Cardiac muscle cell (in vitro differentiated cells and primary cell): Measurements from ENCODE around the gene LY6G6D. TPM values are rescaled to one million over a fixed set of nuclear protein-coding genes. Genes with fewer than 3 reads are reported as not detected.

Source experiments
- DNase-seq, 2 donors: peaks; one replicate each; pipeline versions ENCODE4 v3.0.0 to v3.0.0-alpha.2; 2010 to 2017; ENCODE audit warnings: low read depth in 1 of 2, low spot score in 1 of 2
- H3K27ac ChIP-seq: fragments of 200-600 bp; sonication (generic); 2 replicates; pipeline ENCODE4 v1.5.1; 2016
- H3K27me3 ChIP-seq: fragments of 200-600 bp; sonication (generic); 2 replicates; pipeline ENCODE4 v1.6.0; 2016; ENCODE audit warnings: control low read depth
- H3K36me3 ChIP-seq: fragments of 200-600 bp; sonication (generic); 2 replicates; pipeline ENCODE4 v1.5.1; 2016; ENCODE audit warnings: control low read depth
- H3K4me1 ChIP-seq: fragments of 200-600 bp; sonication (generic); 2 replicates; pipeline ENCODE4 v1.8.1; 2017; ENCODE audit warnings: low read depth, mild to moderate bottlenecking, mixed run types
- H3K4me3 ChIP-seq: fragments of 200-600 bp; sonication (generic); 2 replicates; pipeline ENCODE4 v1.5.1; 2016; ENCODE audit warnings: mild to moderate bottlenecking
- H3K9me3 ChIP-seq: fragments of 200-600 bp; sonication (generic); 2 replicates; pipeline ENCODE4 v1.5.1; 2017; ENCODE audit warnings: low read depth, mild to moderate bottlenecking, control low read depth
- CTCF ChIP-seq: IDR thresholded peaks from 2 replicates; pipeline ENCODE4 v1.5.1; 2012; ENCODE audit warnings: low read depth, mild to moderate bottlenecking, low read length
- polyA plus RNA-seq: library from polyadenylated mRNA; unstranded; fragments of >200 nt; fragmentation: Nextera tagmentation; extraction: Ambion mirVana; gene quantifications from 2 replicates; pipeline ENCODE4 v1.2.1, GENCODE V29; 2016
- total RNA-seq: library from RNA; depleted of rRNA; stranded (reverse); fragments of >200 nt; gene quantifications from 2 replicates; pipeline ENCODE4 v1.2.3, GENCODE V29; 2016

Gene LY6G6D
- total and polyA plus RNA-seq, 2 experiments from 2014 or later, result not detected

GRCh38 chr6:31736768-31737314, 21.7 kb downstream of the LY6G6D start:
- TF ChIP-seq CTCF, result no peak
- H3K27me3 ChIP-seq, result no peaks in the 10 kb centered on the region
- H3K9me3 ChIP-seq, result no peaks in the 10 kb centered on the region
- no peak for DNase-seq
- peak overlapping the region; percentile 61 for H3K4me3 ChIP-seq
- H3K4me1 ChIP-seq, result peaks cover 31% of the 10 kb centered on the region
- peak overlapping the region; percentile 74 for H3K27ac ChIP-seq
- peaks cover 18% of the 10 kb centered on the region for H3K36me3 ChIP-seq

GRCh38 chr6:31737315-31737990, 22.3 kb downstream of the LY6G6D start:
- Histone ChIP-seq H3K4me3 (peak overlapping the region; percentile 3), H3K9me3 (no peaks in the 10 kb centered on the region), H3K27me3 (no peaks in the 10 kb centered on the region), H3K27ac (peak overlapping the region; percentile 87), H3K4me1 (peaks cover 31% of the 10 kb centered on the region), H3K36me3 (peaks cover 12% of the 10 kb centered on the region)
- TF ChIP-seq CTCF, result no peak
- DNase-seq, result peak; percentile 31 to 55

GRCh38 chr6:31737991-31738979, 23.1 kb downstream of the LY6G6D start:
- Histone ChIP-seq H3K4me3 (peak overlapping the region; percentile 3), H3K36me3 (peaks cover 6% of the 10 kb centered on the region), H3K4me1 (peaks cover 31% of the 10 kb centered on the region), H3K27ac (peak overlapping the region; percentile 87), H3K27me3 (no peaks in the 10 kb centered on the region), H3K9me3 (no peaks in the 10 kb centered on the region)
- peak; percentile 29 for TF ChIP-seq CTCF
- peak; percentile 24 to 92 for DNase-seq

- TF ChIP-seq CTCF, result no peak
- peak; percentile 99 for DNase-seq
- H3K36me3 ChIP-seq, result no peaks in the 10 kb centered on the region
- H3K4me1 ChIP-seq, result peaks cover 24% of the 10 kb centered on the region
- H3K27me3 ChIP-seq, result no peaks in the 10 kb centered on the region
- H3K4me3 ChIP-seq, result peak within 1 kb of the TSS; percentile 55
- H3K27ac ChIP-seq, result peak within 1 kb of the TSS; percentile 13
- H3K9me3 ChIP-seq, result no peaks in the 10 kb centered on the region
Measured at GRCh38 chr6:31739639-31740396, 24.7 kb downstream of the LY6G6D start, which contains the start of gene MSH5. Gene MSH5 (plus strand): TSS chr6:31740005. CDS start chr6:31740467, 462 bp downstream.
